GM21360 (cell line): Measurements from ENCODE around the gene KLRK1.
A peak's percentile ranks its signal among the peaks of the same experiment; 100 is the strongest.
"Not testable (repeated sequence)": the region's sequence is repeated elsewhere in the genome, so short reads cannot be mapped to it uniquely, and the experiment has no call there.

Experiments
- ATAC-seq: cut with Tn5 transposase; IDR thresholded peaks from one replicate; pipeline ENCODE4 v1.9.1; 2021; ENCODE audit warnings: mild to moderate bottlenecking, moderate library complexity; ENCODE audit not compliant: unreplicated experiment

KLRK1 gene

GRCh38 chr12:10389904-10390303, at the start of gene KLRK1:
KLRK1 (minus strand) TSS chr12:10390041; CDS start chr12:10388810, 1,231 bp downstream.
- no peak for ATAC-seq

- not testable (repeated sequence) for ATAC-seq
Observed at GRCh38 chr12:10437601-10438000, 47.8 kb upstream of the KLRK1 start.

GRCh38 chr12:10435816-10436215, 46.0 kb upstream of the KLRK1 start, which contains the start of gene KLRC2:
KLRC2 (minus strand) TSS chr12:10436010; CDS start chr12:10435986, 24 bp downstream.
- ATAC-seq = not testable (repeated sequence)

- not testable (repeated sequence) for ATAC-seq
Observed at GRCh38 chr12:10430623-10431022, 40.8 kb upstream of the KLRK1 start.

GRCh38 chr12:10425938-10426337, 36.1 kb upstream of the KLRK1 start:
- not testable (repeated sequence) for ATAC-seq

GRCh38 chr12:10424260-10424899, 34.5 kb upstream of the KLRK1 start:
- ATAC-seq = not testable (repeated sequence)

- not testable (repeated sequence) for ATAC-seq
Observed at GRCh38 chr12:10422159-10422558, 32.3 kb upstream of the KLRK1 start.

- not testable (repeated sequence) for ATAC-seq
Observed at GRCh38 chr12:10420334-10420733, 30.5 kb upstream of the KLRK1 start, which contains the start of gene KLRC3. KLRC3 (minus strand) TSS chr12:10420595; CDS start chr12:10420550, 45 bp downstream.

GRCh38 chr12:10409392-10409791, 19.6 kb upstream of the KLRK1 start, which contains the start of gene KLRC4:
KLRC4 (minus strand) TSS chr12:10409757; CDS start chr12:10409575, 182 bp downstream.
- no peak for ATAC-seq

- ATAC-seq = no peak
Observed at GRCh38 chr12:10408842-10409241, 19.0 kb upstream of the KLRK1 start.

- no peak for ATAC-seq
Observed at GRCh38 chr12:10406725-10407124, 16.9 kb upstream of the KLRK1 start.

- ATAC-seq = no peak
Observed at GRCh38 chr12:10405294-10405693, 15.5 kb upstream of the KLRK1 start.

GRCh38 chr12:10404798-10405197, 15.0 kb upstream of the KLRK1 start:
- ATAC-seq = no peak

- ATAC-seq = no peak
Observed at GRCh38 chr12:10400829-10401228, 11.0 kb upstream of the KLRK1 start.

GRCh38 chr12:10398168-10398567, 8.3 kb upstream of the KLRK1 start:
- ATAC-seq = no peak

GRCh38 chr12:10397296-10397695, 7.5 kb upstream of the KLRK1 start:
- no peak for ATAC-seq

- not testable (repeated sequence) for ATAC-seq
Observed at GRCh38 chr12:10396176-10396575, 6.3 kb upstream of the KLRK1 start.

GRCh38 chr12:10395390-10395998, 5.7 kb upstream of the KLRK1 start:
- ATAC-seq = peak; percentile 77

- ATAC-seq = not testable (repeated sequence)
Observed at GRCh38 chr12:10394531-10395152, 4.8 kb upstream of the KLRK1 start.

GRCh38 chr12:10393291-10393690, 3.5 kb upstream of the KLRK1 start:
- ATAC-seq = no peak

- no peak for ATAC-seq
Observed at GRCh38 chr12:10392394-10392930, 2.6 kb upstream of the KLRK1 start.
